HG02610 (cell line): ENCODE measurements around the gene OR2T12.
A peak's percentile ranks its signal among the peaks of the same experiment; 100 is the strongest.
"Not testable (repeated sequence)": the region's sequence is repeated elsewhere in the genome, so short reads cannot be mapped to it uniquely, and the experiment has no call there.

Experiments used
- ATAC-seq: cut with Tn5 transposase; IDR thresholded peaks from one replicate; pipeline ENCODE4 v1.9.1; 2021; ENCODE audit warnings: mild to moderate bottlenecking, moderate library complexity; ENCODE audit not compliant: unreplicated experiment

OR2T12 gene

GRCh38 chr1:248303324-248303723 lies at the start of gene OR2T12:
Gene OR2T12 (minus strand): TSS chr1:248303424. CDS start chr1:248295578, 7,846 bp downstream.
- no peak for ATAC-seq

GRCh38 chr1:248348475-248348874 lies 45.3 kb upstream of the OR2T12 start, which contains the start of gene OR14C36:
Gene OR14C36 (plus strand): TSS chr1:248348775. CDS start chr1:248348775, 0 bp downstream.
- ATAC-seq: no peak

- no peak for ATAC-seq
These were observed 40.2 kb upstream of the OR2T12 start for GRCh38 chr1:248343451-248343850.

GRCh38 chr1:248324468-248324867 lies 21.2 kb upstream of the OR2T12 start, which contains the start of gene OR2M7:
Gene OR2M7 (minus strand): TSS chr1:248324568. CDS start chr1:248324568, 0 bp downstream.
- ATAC-seq: no peak

GRCh38 chr1:248316796-248317195 lies 13.6 kb upstream of the OR2T12 start:
- no peak for ATAC-seq

- not testable (repeated sequence) for ATAC-seq
These were observed 3.5 kb upstream of the OR2T12 start for GRCh38 chr1:248306740-248307139.

GRCh38 chr1:248306103-248306502 lies 2.9 kb upstream of the OR2T12 start:
- ATAC-seq: no peak

GRCh38 chr1:248305672-248306071 lies 2.4 kb upstream of the OR2T12 start:
- not testable (repeated sequence) for ATAC-seq

- ATAC-seq: no peak
These were observed 14.8 kb downstream of the OR2T12 start for GRCh38 chr1:248288391-248288790.

- no peak for ATAC-seq
These were observed 25.3 kb downstream of the OR2T12 start, which contains the start of gene OR2T33 for GRCh38 chr1:248277876-248278275. Gene OR2T33 (minus strand): TSS chr1:248277976. CDS start chr1:248273814, 4,162 bp downstream.

- not testable (repeated sequence) for ATAC-seq
These were observed 30.0 kb downstream of the OR2T12 start for GRCh38 chr1:248273225-248273624.

- ATAC-seq: no peak
These were observed 35.0 kb downstream of the OR2T12 start for GRCh38 chr1:248268178-248268577.

- not testable (repeated sequence) for ATAC-seq
These were observed 43.9 kb downstream of the OR2T12 start for GRCh38 chr1:248259309-248259708.

- ATAC-seq: peak; percentile 81
These were observed 60.0 kb downstream of the OR2T12 start for GRCh38 chr1:248243204-248243603.
